ENCODE data around the gene EFL1. TPM values are rescaled to one million over a fixed set of nuclear protein-coding genes. Genes with fewer than 3 reads are reported as not detected.
A peak's percentile ranks its signal among the peaks of the same experiment; 100 is the strongest.
"Not testable (repeated sequence)": the region's sequence is repeated elsewhere in the genome, so short reads cannot be mapped to it uniquely, and the experiment has no call there.

Gene EFL1
- total and polyA plus RNA-seq, 4 donors, result 3.2 to 10.1 (median 6.1) TPM

DNA sequence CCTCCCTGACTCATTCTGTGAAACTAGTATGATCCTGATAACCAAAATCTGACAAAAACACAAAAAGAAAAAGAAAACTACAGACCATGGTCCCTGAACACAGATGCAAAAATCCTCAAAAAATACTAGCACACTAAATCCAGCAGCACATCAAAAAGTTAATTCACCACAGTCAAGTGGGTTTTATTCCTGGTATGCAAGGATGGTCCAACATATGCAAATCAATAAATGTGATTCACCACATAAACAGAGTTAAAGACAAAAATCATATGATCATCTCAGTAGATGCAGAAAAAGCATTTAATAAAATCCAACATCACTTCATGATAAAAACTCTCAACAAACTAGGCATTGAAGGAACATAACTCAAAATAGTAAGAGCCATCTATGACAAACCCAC, 12.9 kb upstream of the EFL1 start (continued):
- TF ChIP-seq, protein P1, sequence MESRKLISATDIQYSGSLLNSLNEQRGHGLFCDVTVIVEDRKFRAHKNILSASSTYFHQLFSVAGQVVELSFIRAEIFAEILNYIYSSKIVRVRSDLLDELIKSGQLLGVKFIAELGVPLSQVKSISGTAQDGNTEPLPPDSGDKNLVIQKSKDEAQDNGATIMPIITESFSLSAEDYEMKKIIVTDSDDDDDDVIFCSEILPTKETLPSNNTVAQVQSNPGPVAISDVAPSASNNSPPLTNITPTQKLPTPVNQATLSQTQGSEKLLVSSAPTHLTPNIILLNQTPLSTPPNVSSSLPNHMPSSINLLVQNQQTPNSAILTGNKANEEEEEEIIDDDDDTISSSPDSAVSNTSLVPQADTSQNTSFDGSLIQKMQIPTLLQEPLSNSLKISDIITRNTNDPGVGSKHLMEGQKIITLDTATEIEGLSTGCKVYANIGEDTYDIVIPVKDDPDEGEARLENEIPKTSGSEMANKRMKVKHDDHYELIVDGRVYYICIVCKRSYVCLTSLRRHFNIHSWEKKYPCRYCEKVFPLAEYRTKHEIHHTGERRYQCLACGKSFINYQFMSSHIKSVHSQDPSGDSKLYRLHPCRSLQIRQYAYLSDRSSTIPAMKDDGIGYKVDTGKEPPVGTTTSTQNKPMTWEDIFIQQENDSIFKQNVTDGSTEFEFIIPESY (IDR thresholded peaks at IDR 0.05), result no peak

DNA sequence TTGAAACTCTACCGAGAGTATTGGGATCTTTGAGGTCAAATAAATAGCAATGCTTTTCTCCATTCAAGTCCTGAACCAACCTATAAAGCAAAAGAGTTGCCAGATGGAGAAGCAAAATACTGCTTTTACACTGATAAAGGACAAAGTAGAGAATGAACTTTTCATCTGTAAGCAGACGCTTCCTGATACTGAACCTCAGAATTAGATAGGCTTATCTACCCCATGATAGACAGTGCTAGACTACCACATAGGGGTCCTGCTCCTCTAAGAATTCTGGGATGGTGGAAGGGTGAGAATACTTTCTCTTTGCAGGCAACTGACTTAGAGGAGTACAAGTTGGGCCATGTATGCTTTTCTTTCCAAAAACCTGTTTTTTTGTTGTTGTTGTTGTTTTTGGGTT, 9.6 kb upstream of the EFL1 start:
- Histone ChIP-seq H3K27me3 (ENCODE audit: control insufficient read depth in 4 of 4, insufficient read depth in 4 of 4, low read length in 3 of 4) (peaks cover 0 to 3% (median 0%) of the 10 kb centered on the region in 4 donors), H3K4me1 (ENCODE audit: control insufficient read depth in 4 of 4, insufficient read depth in 4 of 4, low read length in 3 of 4) (no peaks in the 10 kb centered on the region), H3K36me3 (ENCODE audit: control insufficient read depth in 4 of 4, insufficient read depth in 3 of 4, low read depth in 1 of 4, low read length in 3 of 4) (no peaks in the 10 kb centered on the region), H3K9ac (ENCODE audit: low read depth in 1 of 2, low read length in 2 of 2) (no peak overlapping the region), H3K9me3 (ENCODE audit: control insufficient read depth in 4 of 4, low read length in 3 of 4) (no peaks in the 10 kb centered on the region), H3K4me3 (ENCODE audit: low read depth in 1 of 3, low read length in 3 of 3) (no peak overlapping the region), H3K27ac (ENCODE audit: low read depth in 1 of 2, low read length in 2 of 2) (no peak overlapping the region)
- TF ChIP-seq EGR1 (IDR thresholded peaks at IDR 0.05; ENCODE audit: low read depth in 2 of 2), result no peak
- no peak for TF ChIP-seq FOXA2 (IDR thresholded peaks at IDR 0.05)
- no peak for TF ChIP-seq GABPA (IDR thresholded peaks at IDR 0.05 in 1 of 2, conservative IDR thresholded peaks at IDR 0.05 in 1 of 2)
- TF ChIP-seq, protein P2, sequence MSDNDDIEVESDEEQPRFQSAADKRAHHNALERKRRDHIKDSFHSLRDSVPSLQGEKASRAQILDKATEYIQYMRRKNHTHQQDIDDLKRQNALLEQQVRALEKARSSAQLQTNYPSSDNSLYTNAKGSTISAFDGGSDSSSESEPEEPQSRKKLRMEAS (IDR thresholded peaks at IDR 0.05), result no peak
- no peak for TF ChIP-seq RXRA (IDR thresholded peaks at IDR 0.05)
- TF ChIP-seq HNF4A (conservative IDR thresholded peaks at IDR 0.05), result no peak
- no peak for TF ChIP-seq RAD21 (IDR thresholded peaks at IDR 0.05)
- TF ChIP-seq, protein P3, sequence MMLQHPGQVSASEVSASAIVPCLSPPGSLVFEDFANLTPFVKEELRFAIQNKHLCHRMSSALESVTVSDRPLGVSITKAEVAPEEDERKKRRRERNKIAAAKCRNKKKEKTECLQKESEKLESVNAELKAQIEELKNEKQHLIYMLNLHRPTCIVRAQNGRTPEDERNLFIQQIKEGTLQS (IDR thresholded peaks at IDR 0.05), result no peak
- TF ChIP-seq FOXA1 (IDR thresholded peaks at IDR 0.05), result no peak
- 89% methylated on average over 2 of the region's 2 CpGs for WGBS
- no peak for DNase-seq (ENCODE audit: low spot score)

DNA sequence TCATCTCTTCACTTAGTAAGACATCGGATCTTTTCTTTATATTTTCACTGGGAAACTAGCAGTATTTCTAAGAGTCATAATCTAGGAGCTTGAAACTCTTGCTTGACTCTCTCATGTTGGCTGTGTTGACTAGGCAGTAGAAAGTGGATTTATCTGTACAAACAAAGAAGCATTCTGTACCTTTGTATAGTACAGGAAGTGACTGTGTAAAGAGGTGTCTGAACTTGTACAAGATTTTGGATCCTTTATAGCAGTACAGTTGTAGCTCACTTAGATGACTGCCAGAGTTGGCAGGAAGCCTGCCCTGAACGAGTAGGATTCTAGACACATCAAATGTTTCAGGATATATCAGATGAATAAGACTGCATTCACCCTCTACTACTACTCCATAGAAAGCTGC, 5.9 kb upstream of the EFL1 start:
- H3K9me3 ChIP-seq (ENCODE audit: control insufficient read depth in 4 of 4, low read length in 3 of 4); H3K27ac ChIP-seq (ENCODE audit: low read depth in 1 of 2, low read length in 2 of 2); H3K9ac ChIP-seq (ENCODE audit: low read depth in 1 of 2, low read length in 2 of 2); H3K36me3 ChIP-seq (ENCODE audit: control insufficient read depth in 4 of 4, insufficient read depth in 3 of 4, low read depth in 1 of 4, low read length in 3 of 4); H3K27me3 ChIP-seq (ENCODE audit: control insufficient read depth in 4 of 4, insufficient read depth in 4 of 4, low read length in 3 of 4); H3K4me3 ChIP-seq (ENCODE audit: low read depth in 1 of 3, low read length in 3 of 3); H3K4me1 ChIP-seq (ENCODE audit: control insufficient read depth in 4 of 4, insufficient read depth in 4 of 4, low read length in 3 of 4); DNase-seq (ENCODE audit: low spot score): not testable (repeated sequence)
- 72% methylated on average over 2 of the region's 2 CpGs for WGBS

DNA sequence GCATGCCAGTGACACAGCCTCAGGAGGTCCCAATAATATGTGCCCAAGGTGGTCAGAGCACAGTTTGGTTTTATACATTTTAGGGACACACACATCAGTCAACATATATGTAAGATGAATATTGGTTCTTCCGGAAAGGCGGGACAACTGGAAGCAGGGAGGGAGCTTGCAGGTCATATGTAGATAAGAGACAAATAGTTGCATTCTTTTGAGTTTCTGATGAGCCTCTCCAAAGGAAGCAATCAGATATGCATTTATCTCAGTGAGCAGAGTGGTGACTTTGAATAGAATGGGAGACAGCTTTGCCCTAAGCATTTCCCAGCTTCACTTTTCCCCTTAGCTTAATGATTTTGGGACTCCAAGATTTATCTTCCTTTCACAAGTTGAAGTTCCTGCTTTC, 4.6 kb upstream of the EFL1 start:
- WGBS, result 87% methylated on average over 2 of the region's 2 CpGs
- H3K27me3 ChIP-seq (ENCODE audit: control insufficient read depth in 4 of 4, insufficient read depth in 4 of 4, low read length in 3 of 4); H3K27ac ChIP-seq (ENCODE audit: low read depth in 1 of 2, low read length in 2 of 2); H3K4me3 ChIP-seq (ENCODE audit: low read depth in 1 of 3, low read length in 3 of 3); H3K9ac ChIP-seq (ENCODE audit: low read depth in 1 of 2, low read length in 2 of 2); H3K9me3 ChIP-seq (ENCODE audit: control insufficient read depth in 4 of 4, low read length in 3 of 4); H3K36me3 ChIP-seq (ENCODE audit: control insufficient read depth in 4 of 4, insufficient read depth in 3 of 4, low read depth in 1 of 4, low read length in 3 of 4); H3K4me1 ChIP-seq (ENCODE audit: control insufficient read depth in 4 of 4, insufficient read depth in 4 of 4, low read length in 3 of 4); DNase-seq (ENCODE audit: low spot score): not testable (repeated sequence)

DNA sequence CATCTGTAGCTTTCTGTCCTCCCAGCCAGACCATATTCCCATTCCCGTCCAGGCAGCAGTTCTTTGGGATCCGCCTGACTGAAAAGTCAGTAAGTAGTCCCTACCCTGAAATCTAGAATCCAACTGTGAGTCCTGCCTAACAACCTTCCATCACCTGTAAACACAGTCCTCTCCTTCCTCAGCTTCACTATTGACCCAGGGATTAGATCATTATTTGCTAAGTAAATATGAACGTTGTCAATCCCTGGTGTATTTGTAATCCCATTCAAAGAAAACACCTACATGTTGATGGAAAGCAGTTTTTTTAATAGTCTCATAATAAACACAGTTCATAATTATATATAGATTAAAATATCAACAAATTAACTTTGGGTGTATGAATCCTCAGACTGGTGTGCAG, 816 bp upstream of the EFL1 start:
- H3K9ac ChIP-seq (ENCODE audit: low read depth in 1 of 2, low read length in 2 of 2), result peak overlapping the region in 1 of 2 donors; percentile 47
- 19% methylated on average over 3 of the region's 3 CpGs for WGBS
- TF ChIP-seq JUND (IDR thresholded peaks at IDR 0.05) (peak; percentile 91 to 96), RXRA (IDR thresholded peaks at IDR 0.05) (peak; percentile 20 to 32), YY1 (IDR thresholded peaks at IDR 0.05) (peak; percentile 33), FOXA2 (IDR thresholded peaks at IDR 0.05) (peak; percentile 100), SP1 (IDR thresholded peaks at IDR 0.05) (peak; percentile 72), TAF1 (conservative IDR thresholded peaks at IDR 0.05) (no peak)
- TF ChIP-seq, protein P2 (IDR thresholded peaks at IDR 0.05), result no peak
- TF ChIP-seq, protein P4, sequence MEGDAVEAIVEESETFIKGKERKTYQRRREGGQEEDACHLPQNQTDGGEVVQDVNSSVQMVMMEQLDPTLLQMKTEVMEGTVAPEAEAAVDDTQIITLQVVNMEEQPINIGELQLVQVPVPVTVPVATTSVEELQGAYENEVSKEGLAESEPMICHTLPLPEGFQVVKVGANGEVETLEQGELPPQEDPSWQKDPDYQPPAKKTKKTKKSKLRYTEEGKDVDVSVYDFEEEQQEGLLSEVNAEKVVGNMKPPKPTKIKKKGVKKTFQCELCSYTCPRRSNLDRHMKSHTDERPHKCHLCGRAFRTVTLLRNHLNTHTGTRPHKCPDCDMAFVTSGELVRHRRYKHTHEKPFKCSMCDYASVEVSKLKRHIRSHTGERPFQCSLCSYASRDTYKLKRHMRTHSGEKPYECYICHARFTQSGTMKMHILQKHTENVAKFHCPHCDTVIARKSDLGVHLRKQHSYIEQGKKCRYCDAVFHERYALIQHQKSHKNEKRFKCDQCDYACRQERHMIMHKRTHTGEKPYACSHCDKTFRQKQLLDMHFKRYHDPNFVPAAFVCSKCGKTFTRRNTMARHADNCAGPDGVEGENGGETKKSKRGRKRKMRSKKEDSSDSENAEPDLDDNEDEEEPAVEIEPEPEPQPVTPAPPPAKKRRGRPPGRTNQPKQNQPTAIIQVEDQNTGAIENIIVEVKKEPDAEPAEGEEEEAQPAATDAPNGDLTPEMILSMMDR (IDR thresholded peaks at IDR 0.05; ENCODE audit: low read depth, low read length, missing input control), result no peak

More for the DNA sequence above, 816 bp upstream of the EFL1 start:
- DNase-seq (ENCODE audit: low spot score), result no peak
- Histone ChIP-seq H3K4me3 (ENCODE audit: low read depth in 1 of 3, low read length in 3 of 3) (peak overlapping the region in 2 of 3 donors; percentile 79 to 93), H3K27ac (ENCODE audit: low read depth in 1 of 2, low read length in 2 of 2) (peak overlapping the region; percentile 87 to 90), H3K27me3 (ENCODE audit: control insufficient read depth in 4 of 4, insufficient read depth in 4 of 4, low read length in 3 of 4) (no peaks in the 10 kb centered on the region), H3K36me3 (ENCODE audit: control insufficient read depth in 4 of 4, insufficient read depth in 3 of 4, low read depth in 1 of 4, low read length in 3 of 4) (peaks cover 0 to 4% (median 3%) of the 10 kb centered on the region in 4 donors), H3K9me3 (ENCODE audit: control insufficient read depth in 4 of 4, low read length in 3 of 4) (no peaks in the 10 kb centered on the region), H3K4me1 (ENCODE audit: control insufficient read depth in 4 of 4, insufficient read depth in 4 of 4, low read length in 3 of 4) (peaks cover 2 to 16% (median 8%) of the 10 kb centered on the region in 4 donors)

All from liver (tissue), 9 donors.